PC-9 (cell line): Measurements from ENCODE around the gene FN3K.
"Not testable (repeated sequence)": the region's sequence is repeated elsewhere in the genome, so short reads cannot be mapped to it uniquely, and the experiment has no call there.

Source experiments
- EZH2 ChIP-seq: fragments of 200-600 bp; sonication (generic); IDR thresholded peaks from 2 replicates; pipeline ENCODE4 v1.8.0; 2017; ENCODE audit warnings: antibody characterized with exemption, low read depth
- TF ChIP-seq, protein P1 (sequence below): fragments of 200-600 bp; sonication (generic); conservative IDR thresholded peaks from 2 replicates; pipeline ENCODE4 v1.6.1; 2017; ENCODE audit warnings: mixed run types, antibody characterized with exemption, mild to moderate bottlenecking, moderate library complexity

DNA sequence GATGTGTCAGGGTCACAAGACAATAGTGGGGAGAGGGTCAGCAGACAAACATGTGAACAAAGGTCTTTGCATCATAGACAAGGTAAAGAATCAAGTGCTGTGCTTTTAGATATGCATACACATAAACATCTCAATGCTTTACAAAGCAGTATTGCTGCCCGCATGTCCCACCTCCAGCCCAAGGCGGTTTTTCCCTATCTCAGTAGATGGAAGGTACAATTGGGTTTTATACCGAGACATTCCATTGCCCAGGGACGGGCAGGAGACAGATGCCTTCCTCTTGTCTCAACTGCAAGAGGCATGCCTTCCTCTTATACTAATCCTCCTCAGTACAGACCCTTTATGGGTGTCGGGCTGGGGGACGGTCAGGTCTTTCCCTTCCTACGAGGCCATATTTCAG lies 9.3 kb downstream of the FN3K start:
- TF ChIP-seq, protein P1, sequence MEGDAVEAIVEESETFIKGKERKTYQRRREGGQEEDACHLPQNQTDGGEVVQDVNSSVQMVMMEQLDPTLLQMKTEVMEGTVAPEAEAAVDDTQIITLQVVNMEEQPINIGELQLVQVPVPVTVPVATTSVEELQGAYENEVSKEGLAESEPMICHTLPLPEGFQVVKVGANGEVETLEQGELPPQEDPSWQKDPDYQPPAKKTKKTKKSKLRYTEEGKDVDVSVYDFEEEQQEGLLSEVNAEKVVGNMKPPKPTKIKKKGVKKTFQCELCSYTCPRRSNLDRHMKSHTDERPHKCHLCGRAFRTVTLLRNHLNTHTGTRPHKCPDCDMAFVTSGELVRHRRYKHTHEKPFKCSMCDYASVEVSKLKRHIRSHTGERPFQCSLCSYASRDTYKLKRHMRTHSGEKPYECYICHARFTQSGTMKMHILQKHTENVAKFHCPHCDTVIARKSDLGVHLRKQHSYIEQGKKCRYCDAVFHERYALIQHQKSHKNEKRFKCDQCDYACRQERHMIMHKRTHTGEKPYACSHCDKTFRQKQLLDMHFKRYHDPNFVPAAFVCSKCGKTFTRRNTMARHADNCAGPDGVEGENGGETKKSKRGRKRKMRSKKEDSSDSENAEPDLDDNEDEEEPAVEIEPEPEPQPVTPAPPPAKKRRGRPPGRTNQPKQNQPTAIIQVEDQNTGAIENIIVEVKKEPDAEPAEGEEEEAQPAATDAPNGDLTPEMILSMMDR, result not testable (repeated sequence)
- TF ChIP-seq EZH2, result not testable (repeated sequence)
